GM21367 (cell line): ENCODE results near the gene SPIRE2.
"Not testable (repeated sequence)": the region's sequence is repeated elsewhere in the genome, so short reads cannot be mapped to it uniquely, and the experiment has no call there.

Experiments
- ATAC-seq: cut with Tn5 transposase; IDR thresholded peaks from one replicate; pipeline ENCODE4 v1.9.1; 2021; ENCODE audit not compliant: unreplicated experiment

Gene SPIRE2

DNA sequence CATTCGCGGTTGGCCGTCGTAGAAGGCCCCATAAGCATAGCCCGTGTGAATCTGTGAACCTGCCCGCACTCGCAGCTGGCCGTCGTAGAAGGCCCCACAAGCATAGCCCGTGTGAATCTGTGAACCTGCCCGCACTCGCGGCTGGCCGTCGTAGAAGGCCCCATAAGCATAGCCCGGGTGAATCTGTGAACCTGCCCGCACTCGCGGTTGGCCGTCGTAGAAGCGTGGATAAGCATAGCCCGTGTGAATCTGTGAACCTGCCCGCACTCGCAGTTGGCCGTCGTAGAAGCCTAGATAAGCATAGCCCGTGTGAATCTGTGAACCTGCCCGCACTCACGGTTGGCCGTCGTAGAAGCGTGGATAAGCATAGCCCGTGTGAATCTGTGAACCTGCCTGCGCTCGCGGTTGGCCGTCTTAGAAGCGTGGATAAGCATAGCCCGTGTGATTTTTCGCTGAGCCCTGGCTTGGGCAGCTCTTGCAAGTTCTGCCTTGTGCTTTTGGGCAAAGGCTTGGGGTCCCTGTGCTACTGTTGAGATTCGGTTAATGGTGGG lies 6.6 kb downstream of the SPIRE2 start:
- ATAC-seq = not testable (repeated sequence)

DNA sequence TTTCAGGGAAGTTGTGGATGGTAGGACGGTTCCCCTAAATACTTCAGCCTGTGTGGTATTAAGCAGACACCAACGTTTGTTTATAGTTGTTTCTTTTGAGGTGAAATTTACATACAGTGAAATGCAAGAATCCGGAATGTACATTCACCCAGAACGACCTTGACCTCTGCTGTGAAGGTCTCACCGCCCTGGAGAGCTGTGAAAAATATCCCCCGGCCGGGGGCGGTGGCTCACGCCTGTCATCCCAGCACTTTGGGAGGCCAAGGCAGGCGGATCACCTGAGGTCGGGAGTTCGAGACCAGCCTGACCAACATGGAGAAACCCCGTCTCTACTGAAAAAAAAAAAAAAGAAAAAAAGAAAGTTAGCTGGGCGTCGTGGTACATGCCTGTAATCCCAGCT lies 8.2 kb downstream of the SPIRE2 start:
- not testable (repeated sequence) for ATAC-seq

DNA sequence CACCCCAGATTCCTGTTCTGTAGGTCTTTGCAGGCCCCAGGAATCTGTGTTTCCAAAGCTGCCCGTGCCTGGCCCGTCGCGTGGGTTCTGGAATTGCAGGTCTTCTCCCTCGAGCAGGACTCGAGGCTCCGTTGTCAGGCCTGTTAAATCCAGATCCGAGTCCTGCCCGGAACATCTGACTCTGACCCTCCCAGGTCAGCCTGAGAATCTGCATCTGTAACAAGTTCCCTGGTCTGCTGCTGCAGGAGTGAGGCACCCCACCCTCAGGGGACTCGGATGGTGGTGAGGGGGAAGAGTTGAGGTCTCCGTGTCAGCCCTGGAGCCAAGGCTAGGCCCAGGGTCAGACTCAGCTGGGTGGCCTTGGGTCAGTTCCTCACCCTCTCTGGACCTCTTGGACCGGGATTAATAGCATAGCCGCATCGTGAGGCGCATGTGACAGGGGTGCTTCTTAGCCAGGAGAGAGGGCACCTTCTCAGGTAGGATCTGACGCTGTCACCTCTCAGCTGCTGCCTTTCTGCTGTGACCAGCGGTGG lies 8.8 kb downstream of the SPIRE2 start:
- ATAC-seq = no peak

DNA sequence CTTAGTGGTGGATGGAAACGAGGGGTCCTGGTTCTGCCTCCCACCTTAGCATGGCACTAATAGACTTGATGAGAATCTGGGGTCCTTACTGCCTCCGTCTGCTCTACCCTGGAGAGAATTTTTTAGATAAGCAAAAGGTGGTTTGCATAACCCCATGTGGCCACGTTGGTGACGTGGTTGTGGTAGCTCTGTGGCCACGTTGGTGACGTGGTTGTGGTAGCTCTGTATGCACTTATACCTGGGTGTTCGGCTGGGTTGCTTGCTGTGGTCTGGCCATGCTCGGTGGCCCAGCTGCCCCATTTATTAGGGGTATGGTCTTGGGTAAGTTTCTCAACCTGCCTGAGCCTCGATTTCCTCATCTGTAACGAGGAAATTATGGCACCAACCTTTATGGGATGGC lies 13.0 kb downstream of the SPIRE2 start:
- ATAC-seq = no peak

DNA sequence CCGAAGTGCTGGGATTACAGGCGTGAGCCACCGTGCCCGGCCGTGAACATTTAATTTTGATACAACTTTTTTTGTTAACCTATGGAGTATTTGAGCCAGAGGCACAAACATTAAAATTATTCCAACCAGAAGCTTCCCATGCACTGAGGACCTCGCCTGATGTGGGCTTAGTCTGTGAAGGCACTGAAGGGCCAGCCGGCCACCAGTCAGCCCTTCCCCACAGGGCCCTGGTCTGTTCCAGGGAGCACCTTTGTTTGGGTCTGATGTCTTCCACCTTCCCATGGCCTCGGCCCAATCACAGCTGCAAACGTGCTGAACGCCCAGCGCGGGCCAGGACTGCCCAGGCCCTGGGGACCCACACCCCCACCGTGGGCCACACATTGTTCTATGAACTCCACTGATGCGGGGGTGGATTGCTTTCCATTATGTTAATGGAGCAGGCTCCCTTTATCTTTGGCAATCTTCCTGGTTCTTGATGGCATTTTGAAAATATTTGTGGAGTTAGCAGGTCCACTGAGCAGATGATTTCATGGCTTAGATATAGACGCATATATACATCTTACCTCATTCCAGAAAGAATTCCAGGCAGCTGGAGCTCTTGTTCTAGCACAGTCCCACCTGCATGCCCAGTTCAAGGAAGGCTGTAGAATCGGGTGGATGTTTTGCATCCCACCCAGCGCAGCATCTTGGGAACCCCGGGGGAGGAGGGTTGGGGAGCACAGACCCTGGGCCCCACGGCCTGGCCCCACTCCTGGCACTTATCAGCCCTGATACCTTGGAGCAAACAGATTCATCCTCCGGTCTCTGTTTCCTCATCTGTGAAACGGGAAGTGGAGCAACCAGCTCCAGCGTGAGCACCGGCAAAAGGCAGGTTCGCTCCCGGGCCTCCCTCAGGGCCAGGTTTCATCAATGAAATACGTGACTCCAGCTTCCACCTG lies 14.5 kb downstream of the SPIRE2 start:
- ATAC-seq = no peak

DNA sequence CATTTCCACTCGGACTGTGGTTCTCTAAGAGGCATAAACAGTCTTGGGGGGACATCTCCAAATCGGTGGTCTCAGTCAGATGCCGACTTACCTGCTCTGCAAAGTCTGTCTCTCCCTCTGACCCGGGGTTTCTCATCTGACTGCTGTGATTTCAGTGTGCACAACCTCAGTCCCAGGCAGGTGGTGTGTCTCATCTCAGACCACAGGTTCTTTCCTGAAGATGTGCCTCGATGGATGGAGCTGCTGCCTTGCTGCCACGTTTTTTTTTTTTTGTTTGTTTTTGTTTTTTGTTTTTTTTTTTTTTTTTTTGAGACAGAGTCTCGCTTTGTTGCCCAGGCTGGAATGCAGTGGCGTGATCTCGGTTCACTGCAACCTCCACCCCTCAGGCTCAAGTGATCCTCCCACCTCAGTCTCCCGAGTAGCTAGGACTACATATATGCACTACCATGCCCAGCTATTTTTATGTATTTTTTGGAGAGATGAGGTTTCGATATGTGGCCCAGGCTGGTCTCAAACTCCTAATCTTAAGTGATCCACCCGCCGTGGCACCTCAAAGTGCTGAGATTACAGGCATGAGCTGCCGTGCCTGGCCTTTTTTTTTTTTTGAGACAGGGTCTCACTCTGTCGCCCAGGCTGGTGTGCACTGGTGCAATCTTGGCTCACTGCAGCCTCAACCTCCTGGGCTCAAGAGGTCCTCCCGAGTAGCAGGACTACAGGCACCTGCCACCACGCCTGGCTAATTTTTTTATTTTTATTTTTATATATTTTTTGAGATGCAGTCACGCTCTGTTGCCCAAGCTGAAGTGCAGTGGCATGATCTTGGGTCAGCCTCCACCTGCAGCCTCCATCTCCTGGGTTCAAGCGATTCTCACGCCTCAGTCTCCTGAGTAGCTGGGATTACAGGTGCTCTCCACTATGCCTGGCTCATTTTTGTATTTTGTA lies 15.4 kb downstream of the SPIRE2 start:
- no peak for ATAC-seq

DNA sequence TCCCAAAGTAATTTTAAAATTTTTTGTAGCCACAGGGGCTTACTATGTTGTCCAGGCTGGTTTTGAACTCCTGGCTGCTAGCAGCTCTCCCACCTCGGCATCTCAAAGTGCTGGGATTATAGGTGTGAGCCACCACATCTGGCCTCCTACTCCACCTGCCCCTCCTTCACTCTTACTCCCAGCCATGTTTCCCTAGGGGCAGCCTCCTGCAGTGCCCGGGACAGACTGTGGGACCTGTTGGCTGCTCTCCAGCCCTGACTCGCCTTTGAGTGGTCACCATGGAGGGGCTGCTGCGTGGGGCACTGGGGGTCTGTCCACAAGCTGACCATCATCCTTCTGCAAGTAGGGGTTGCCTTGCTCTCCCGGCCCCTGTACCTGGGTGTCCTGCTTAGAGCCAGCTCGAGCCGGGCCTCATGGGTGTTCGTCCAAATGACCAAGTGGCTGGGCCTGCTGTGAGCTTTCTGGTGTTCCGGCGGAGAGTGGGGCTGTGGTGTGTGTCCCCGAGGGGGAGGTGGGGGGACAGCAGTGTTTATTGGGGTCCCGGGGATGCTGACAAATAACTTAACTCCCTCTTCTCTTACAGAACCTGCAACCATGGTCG lies 16.6 kb downstream of the SPIRE2 start:
- no peak for ATAC-seq

DNA sequence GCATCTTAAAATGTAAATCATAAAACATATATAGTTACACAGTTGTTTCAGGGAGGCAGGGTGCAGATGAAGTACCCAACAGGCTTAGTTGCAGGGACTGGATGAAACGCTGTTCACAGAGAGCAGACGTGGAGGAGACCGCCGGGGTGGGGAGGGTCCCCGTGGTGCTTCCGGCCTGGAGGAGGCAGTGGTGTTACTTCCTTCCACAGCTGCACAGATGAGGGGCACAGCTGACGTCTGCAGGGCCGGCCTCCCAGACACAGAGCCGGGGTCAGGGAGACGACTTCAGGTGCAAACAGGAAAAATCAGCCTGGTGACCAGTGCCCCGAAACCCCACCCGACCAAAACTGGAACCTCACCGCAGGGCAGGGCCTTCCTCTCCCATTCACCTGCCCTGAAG lies 17.1 kb downstream of the SPIRE2 start:
- ATAC-seq = no peak

DNA sequence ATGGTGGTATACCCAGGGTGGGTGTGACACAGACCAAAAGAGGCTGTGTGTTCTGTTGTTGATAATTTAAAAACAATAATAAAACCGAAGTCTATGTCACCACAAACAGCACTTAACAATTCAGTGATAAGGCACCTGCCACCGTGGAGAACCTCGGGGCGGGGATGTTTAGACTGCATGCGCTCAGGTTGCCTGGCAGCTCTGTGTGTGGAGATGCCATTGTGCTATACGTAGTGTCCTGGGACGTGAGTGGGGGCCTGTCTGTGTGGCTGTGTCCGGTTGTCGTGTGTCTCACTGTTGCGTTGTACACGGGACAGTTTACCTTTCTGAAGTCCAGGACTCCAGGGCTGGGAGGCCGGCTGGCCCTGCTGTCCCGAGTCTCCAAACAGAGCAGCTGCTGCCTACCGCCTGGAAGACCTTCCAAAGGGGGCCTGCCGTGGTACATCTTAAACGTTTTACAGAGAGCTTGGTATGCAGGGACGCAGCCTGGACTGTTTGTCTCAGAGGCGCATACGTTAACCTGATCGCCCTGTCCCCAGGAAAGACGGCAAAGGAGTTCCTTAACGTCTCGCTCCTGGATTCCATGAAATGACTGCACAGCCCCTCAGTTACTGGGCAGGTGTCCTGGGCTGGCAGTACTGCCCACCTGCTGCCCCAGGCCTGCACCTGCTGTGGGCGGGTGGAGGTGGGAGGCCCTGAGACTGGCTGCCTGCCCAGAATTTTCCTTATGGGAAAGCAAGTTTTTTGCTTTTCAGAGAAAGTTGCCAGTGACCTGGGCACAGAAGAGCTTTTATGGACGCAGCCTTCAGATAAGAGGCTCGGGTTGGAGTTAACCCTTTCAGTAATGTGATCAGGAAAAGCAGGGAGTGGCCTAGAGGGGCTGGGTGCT lies 19.0 kb downstream of the SPIRE2 start:
- ATAC-seq = no peak

DNA sequence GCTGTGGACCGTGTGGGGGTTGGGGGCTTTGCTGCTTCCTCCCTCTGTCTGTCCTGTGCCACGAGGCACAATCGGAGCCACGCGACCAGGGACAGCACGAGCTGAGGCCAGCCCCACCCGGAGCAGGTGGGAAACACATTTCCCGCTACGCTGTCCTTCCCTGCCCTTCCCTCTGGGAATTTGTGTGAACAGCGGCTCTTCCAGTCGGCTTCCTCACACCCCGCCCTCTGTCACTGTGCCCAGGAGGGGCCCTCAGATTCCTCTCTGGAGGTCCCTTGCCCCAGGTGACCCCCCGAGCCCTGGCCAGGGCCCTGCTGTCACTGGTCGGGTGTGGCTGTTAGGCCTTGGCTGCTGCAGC lies 19.6 kb downstream of the SPIRE2 start:
- no peak for ATAC-seq

DNA sequence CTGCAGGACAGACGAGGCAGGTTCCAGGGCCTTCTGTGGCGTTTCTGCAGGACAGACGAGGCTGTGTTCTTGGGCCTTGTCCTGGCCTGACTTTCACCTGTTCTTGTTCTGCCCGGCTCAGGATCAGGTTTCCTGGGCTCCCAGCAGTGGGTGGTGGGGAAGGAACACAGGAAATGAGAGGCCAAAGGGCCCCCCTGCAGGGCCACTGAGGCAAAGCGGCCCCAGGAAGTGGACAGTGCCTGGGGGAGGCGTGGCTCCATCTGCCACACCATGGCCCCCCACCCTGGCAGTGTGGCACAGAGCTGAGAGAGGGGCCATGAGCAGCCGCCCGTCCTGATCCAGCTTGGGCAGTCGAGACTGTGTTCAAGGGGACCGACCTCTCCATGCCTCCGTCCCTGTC lies 20.7 kb downstream of the SPIRE2 start:
- ATAC-seq = no peak

DNA sequence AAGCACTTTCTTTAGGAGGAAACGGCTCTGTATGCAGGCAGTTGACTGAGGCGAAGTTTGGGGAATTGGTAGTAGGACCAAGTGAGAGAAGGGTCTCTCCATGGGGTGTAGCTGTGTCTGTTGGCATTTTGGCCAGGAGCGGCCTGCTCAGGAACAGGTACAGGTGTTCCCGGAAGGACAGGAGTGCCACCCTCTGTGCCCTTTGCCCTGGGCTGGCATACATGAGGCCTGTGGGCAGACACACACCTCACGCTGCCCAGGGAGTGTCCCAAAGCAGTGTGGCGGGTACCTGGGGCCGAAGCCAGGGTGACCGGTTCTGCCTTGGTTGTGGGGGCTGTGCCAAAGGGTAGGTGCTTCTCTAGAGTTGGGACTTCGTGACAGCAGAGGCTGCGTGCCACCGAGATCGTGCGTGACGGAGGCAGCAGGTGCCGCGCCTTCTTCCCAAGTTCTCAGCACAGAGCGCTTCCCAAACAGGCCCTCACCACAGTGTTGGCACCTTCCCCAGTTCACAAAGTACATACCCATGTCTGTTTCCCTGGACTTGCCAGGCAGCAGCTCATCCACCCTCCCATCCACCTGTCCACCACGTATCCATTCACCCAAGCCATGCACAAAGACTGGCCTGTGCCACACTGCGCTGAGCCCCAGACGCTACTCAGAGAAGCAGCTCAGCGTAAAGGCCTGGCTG lies 25.2 kb downstream of the SPIRE2 start:
- no peak for ATAC-seq

DNA sequence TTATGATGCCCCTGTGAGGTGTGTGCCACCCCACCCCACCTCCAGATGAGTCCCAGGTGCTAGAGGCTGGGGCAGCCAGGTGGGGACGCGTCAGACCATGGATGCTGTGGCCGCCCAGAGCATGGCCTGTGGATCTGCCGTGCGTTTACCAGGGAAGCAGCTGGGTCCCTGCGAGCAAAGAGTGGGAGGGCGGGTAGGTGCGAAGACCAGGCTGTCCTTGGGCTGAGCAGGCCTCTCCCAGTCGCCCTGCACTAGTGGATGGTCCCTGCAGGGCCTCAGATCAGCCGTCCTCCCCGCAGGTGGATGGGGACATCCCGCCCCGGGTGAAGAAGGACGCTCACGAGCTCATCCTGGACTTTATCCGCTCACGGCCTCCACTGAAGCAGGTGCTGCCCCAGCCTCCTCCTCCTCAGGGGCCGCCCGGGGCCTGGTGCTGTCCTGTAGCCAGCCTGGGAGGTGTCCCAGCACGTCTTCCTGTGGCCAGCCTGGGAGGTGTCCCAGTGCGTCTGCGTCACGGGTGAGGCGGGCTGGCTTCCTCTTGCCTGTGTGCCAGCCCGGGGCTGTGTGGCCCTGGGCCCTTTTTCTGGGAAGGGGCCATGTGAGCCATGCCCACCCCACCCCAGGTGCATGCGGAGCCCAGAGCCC lies 27.1 kb downstream of the SPIRE2 start:
- ATAC-seq = no peak

DNA sequence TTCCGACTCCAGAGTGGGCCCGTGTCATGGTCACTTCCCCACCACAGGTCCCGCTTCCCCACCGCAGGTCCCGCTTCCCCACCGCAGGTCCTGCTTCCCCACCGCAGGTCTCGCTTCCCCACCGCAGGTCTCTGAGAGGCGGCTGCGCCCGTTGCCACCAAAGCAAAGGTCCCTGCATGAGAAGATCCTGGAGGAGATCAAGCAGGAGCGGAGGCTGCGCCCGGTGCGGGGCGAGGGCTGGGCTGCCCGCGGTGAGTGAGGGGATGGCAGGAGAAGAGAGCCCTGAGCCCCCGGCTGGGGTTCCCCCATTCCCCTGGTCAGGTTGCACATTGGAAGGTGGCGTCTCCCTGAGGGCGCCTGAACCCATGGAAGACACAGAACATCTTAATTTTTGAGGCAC lies 27.7 kb downstream of the SPIRE2 start:
- ATAC-seq = no peak

DNA sequence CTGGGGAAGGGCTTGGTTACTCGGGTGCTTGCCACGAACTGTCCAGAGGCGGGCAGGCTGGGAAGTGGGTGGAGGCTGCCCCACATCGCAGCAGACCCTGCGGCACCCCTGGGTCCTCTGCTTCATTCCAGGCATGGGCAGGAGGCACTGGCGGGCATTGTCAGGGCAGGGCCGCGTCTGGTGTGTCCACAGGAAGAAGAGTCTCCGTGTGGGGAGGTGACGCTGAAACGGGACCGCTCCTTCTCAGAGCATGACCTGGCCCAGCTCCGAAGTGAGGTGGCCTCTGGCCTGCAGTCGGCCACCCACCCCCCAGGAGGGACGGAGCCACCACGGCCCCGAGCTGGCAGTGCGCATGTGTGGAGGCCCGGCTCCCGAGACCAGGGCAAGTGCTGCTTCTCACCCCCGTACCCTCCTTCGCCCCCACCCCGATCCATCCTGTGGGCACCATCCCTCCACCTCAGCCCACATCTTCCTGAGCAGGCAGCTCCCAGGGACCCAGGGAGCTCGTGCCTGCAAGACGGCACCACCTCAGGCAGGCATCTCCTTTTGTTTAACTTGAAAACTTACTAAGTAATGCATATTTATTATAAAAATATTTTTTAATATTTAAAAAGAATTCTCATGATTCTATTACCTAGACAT lies 30.8 kb downstream of the SPIRE2 start:
- no peak for ATAC-seq

DNA sequence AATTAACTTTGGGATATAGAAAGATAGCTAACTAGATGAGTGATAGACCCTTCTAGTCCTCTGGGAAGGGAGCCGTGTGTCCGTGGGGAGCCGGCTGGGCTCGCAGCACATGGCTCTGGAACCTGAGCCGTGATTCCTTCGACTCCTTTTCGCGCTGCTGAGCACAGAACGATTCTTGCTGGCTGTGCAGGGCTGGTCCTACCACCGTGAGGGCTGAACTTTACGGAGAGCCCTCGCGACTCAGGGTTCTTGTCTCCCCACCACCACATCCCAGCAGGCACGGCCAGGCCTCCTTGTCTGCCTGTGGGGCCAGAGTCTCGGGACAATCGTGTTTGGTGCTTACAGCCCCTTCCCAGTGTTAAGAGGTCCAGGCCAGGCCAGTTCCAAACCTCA lies 31.3 kb downstream of the SPIRE2 start:
- ATAC-seq = no peak

DNA sequence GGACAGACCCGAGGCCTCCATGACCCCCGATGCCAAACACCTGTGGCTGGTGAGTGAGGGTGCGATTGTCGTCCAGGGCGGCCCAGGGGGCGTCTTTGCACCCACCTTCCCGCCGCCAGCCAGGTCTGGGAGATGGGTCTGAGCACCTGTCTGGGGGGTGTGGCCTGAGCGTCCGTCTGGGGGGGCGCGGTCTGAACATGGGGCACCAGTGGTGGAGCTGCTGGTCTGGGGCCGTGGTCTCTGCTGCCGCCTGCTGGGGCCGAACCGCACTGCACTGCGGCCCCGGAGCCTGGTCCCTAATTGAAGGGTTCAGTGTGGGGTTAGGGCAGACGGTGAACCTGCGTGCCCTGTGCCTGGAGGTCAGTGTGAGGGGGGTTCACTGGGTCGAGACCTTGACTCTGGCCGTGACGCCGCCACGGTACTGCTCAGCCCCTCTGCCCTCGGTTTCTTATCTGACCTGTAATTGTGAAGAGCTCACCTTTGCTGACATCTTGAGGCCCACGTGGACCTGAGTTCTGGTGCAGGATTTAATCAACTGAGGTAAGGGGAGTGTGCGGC lies 32.6 kb downstream of the SPIRE2 start:
- ATAC-seq = no peak

DNA sequence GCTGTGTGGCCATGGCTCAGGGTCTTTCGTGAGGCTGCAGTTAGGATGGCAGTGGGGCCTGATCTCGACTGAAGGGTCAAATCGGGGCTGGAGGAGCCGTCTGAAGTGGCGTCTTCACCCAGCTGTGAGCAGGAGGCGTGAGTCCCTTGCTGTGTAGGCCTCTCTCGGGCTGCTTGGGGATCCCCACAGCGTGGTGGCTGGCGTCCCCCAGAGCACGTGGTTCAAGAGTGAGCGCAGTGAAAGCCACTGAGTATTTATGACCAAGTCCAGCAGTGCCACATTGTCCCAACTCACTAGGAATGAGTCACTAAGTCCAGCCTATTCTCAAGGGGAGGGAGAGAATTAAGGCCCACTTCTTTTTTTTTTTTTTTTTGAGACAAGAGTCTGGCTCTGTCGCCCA lies 33.4 kb downstream of the SPIRE2 start:
- no peak for ATAC-seq
